Endothelial cell (in vitro differentiated cells): ENCODE results near the gene RNASE7. TPM values are rescaled to one million over a fixed set of nuclear protein-coding genes. Genes with fewer than 3 reads are reported as not detected.

Experiments
- DNase-seq: peaks from one replicate; pipeline ENCODE4 v3.0.0; 2021; ENCODE audit warnings: low spot score
- H3K27ac Mint-ChIP-seq: one replicate; pipeline ENCODE4 v1.8.0; 2021; ENCODE audit warnings: mixed read lengths, inconsistent platforms; ENCODE audit not compliant: unreplicated experiment
- H3K27me3 Mint-ChIP-seq: one replicate; pipeline ENCODE4 v1.8.0; 2021; ENCODE audit warnings: mild to moderate bottlenecking, moderate library complexity, mixed read lengths, inconsistent platforms; ENCODE audit not compliant: unreplicated experiment
- H3K36me3 Mint-ChIP-seq: one replicate; pipeline ENCODE4 v1.8.0; 2021; ENCODE audit warnings: mild to moderate bottlenecking, low read depth, mixed read lengths, inconsistent platforms; ENCODE audit not compliant: unreplicated experiment
- H3K4me1 Mint-ChIP-seq: one replicate; pipeline ENCODE4 v1.8.0; 2021; ENCODE audit warnings: mild to moderate bottlenecking, mixed read lengths, inconsistent platforms; ENCODE audit not compliant: unreplicated experiment
- H3K4me3 Mint-ChIP-seq: one replicate; pipeline ENCODE4 v1.8.0; 2021; ENCODE audit warnings: mild to moderate bottlenecking, mixed read lengths, inconsistent platforms; ENCODE audit not compliant: unreplicated experiment
- H3K9me3 Mint-ChIP-seq: one replicate; pipeline ENCODE4 v1.8.0; 2021; ENCODE audit warnings: mixed read lengths, inconsistent platforms; ENCODE audit not compliant: unreplicated experiment
- microRNA-seq: library from miRNA; unstranded; fragments of <30 nt; microRNA quantifications from one replicate; pipeline ENCODE4, GENCODE V29; 2020; ENCODE audit not compliant: unreplicated experiment
- total RNA-seq: library from RNA; stranded (reverse); fragmentation: NEBNext Ultra II Directional; extraction: Animal tissue kit (Norgen Biotek cat#: 25700); gene quantifications from one replicate; pipeline ENCODE4 v1.2.1, GENCODE V29; 2021; ENCODE audit not compliant: unreplicated experiment
- TF ChIP-seq, protein P1 (sequence below): fragments of 200-600 bp; sonication (generic); IDR thresholded peaks from one replicate; pipeline ENCODE4 v1.5.0; 2021; ENCODE audit warnings: antibody characterized with exemption; ENCODE audit not compliant: unreplicated experiment

Gene RNASE7
- total RNA-seq, 1 donor from 2014 or later, result not detected

DNA sequence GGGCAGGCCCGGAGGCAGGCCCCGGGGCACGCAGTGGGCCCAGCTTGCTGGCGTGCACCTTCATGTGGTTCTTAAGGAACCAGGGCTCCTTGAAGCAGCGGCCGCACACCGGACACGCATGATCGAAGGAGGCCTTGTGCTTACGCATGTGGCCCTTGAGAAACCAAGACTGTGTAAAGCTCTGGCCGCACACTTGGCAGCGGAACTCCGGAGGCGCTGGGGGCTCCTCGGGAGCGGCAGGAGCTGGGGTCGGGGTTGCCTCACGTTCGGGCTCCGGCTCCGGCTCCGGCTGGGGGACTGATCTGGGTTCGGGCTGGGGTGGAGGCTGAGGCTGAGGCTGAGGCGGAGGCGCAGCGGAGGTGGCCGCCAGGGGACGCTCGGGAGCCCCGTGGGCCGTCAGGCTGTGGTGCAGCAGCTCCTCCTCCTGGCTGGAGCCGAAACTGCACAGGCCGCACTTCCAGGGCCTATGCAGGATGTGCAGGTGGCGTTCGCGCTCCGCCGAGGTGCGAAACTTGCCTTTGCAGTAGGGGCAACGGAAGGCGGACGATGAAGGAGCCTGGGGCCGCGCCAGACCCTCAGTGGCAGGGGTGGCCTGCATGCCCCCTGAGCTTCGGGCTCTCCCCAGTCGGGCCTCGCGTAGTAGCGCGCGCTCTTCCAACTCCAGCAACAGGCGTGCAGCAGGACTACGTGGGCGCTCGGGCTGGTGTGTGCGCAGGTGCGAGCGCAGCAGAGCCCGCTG, 50.3 kb downstream of the RNASE7 start:
- Mint-ChIP-seq H3K4me3 (no peak overlapping the region), H3K36me3 (peaks cover 8% of the 10 kb centered on the region), H3K4me1 (peaks cover 17% of the 10 kb centered on the region), H3K9me3 (no peaks in the 10 kb centered on the region), H3K27ac (no peak overlapping the region), H3K27me3 (peaks cover 12% of the 10 kb centered on the region)
- DNase-seq, result peak; percentile 94
- TF ChIP-seq, protein P1, sequence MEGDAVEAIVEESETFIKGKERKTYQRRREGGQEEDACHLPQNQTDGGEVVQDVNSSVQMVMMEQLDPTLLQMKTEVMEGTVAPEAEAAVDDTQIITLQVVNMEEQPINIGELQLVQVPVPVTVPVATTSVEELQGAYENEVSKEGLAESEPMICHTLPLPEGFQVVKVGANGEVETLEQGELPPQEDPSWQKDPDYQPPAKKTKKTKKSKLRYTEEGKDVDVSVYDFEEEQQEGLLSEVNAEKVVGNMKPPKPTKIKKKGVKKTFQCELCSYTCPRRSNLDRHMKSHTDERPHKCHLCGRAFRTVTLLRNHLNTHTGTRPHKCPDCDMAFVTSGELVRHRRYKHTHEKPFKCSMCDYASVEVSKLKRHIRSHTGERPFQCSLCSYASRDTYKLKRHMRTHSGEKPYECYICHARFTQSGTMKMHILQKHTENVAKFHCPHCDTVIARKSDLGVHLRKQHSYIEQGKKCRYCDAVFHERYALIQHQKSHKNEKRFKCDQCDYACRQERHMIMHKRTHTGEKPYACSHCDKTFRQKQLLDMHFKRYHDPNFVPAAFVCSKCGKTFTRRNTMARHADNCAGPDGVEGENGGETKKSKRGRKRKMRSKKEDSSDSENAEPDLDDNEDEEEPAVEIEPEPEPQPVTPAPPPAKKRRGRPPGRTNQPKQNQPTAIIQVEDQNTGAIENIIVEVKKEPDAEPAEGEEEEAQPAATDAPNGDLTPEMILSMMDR, result peak; percentile 99

DNA sequence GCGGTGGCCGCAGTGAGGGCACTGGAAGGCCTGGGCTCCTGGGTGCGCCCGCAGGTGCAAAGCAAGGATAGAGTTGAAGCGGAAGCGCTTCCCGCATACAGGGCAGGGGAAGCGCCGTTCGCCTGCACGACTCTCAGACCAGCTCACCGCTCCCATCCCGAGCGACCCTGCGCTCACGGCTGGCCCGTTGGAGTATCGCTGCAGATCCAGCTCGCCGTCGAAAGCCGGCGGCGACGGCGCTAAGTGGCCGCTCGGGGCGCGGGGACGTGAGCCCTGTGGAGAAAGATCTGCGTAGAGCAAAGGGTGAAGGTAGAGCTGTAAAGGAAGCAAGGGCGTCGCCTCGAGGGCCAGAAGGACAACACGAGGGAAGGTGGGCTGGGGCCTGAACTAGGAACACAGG, 50.9 kb downstream of the RNASE7 start:
- Mint-ChIP-seq H3K27me3 (peaks cover 12% of the 10 kb centered on the region), H3K9me3 (no peaks in the 10 kb centered on the region), H3K27ac (no peak overlapping the region), H3K36me3 (peaks cover 8% of the 10 kb centered on the region), H3K4me3 (no peak overlapping the region), H3K4me1 (peaks cover 11% of the 10 kb centered on the region)
- DNase-seq, result no peak
- TF ChIP-seq, protein P1, result no peak

Small RNA genes within 50 kb of the gene (microRNA-seq; reads per million reads assigned to microRNA genes)
- not detected for gene MIR6717

Other genes starting within 250 kb of the RNASE7 start
- 31.6 TPM for gene RNASE1, start 239.5 kb upstream of the RNASE7 start, total RNA-seq
- gene RNASE3, start 151.0 kb upstream of the RNASE7 start, total RNA-seq, result not detected
- gene RNASE2, start 86.9 kb upstream of the RNASE7 start, total RNA-seq, result not detected
- 62.7 TPM for gene METTL17, start 52.4 kb upstream of the RNASE7 start, total RNA-seq
- not detected for gene SLC39A2, start 43.1 kb upstream of the RNASE7 start, total RNA-seq
- 45.9 TPM for gene NDRG2, start 17.3 kb upstream of the RNASE7 start, total RNA-seq
- 0.62 TPM for gene TPPP2, start 12.1 kb upstream of the RNASE7 start, total RNA-seq
- not detected for gene RNASE13, start 7.6 kb upstream of the RNASE7 start, total RNA-seq
- not detected for gene RNASE8, start 15.5 kb downstream of the RNASE7 start, total RNA-seq
- 12.5 TPM for gene ARHGEF40, start 27.9 kb downstream of the RNASE7 start, total RNA-seq
- gene ZNF219, start 56.3 kb downstream of the RNASE7 start, total RNA-seq, result 27.0 TPM
- gene TMEM253, start 58.7 kb downstream of the RNASE7 start, total RNA-seq, result 0.90 TPM
- not detected for gene OR5AU1, start 113.7 kb downstream of the RNASE7 start, total RNA-seq
- gene HNRNPC, start 227.1 kb downstream of the RNASE7 start, total RNA-seq, result 601 TPM
- gene RPGRIP1, start 237.7 kb downstream of the RNASE7 start, total RNA-seq, result 1.5 TPM